ENCODE measurements around the gene RNU1-4.
"Not testable (repeated sequence)": the region's sequence is repeated elsewhere in the genome, so short reads cannot be mapped to it uniquely, and the experiment has no call there.

Gene RNU1-4

DNA sequence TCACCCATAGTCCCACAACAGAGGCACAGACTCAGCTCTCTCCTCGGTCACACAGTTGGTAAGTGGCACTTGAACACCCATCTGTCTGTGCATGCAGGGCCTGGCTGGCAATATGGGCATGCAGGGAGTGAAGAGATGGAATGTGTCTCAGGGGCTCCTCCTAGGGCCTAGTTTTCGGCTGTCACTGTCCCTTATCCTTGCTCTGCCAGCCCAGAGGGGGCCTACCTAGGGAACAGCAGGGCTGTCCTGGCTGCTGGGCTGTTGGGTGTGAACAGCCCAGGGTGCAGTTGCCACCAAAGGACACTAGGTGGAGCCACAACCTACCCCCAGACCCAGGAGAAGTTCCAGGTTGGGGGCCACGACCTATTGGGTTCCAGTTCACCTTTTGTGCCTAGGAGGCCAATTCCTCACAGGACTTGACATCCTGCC is 30.6 kb upstream of the RNU1-4 start:
- not testable (repeated sequence) for DNase-seq

DNA sequence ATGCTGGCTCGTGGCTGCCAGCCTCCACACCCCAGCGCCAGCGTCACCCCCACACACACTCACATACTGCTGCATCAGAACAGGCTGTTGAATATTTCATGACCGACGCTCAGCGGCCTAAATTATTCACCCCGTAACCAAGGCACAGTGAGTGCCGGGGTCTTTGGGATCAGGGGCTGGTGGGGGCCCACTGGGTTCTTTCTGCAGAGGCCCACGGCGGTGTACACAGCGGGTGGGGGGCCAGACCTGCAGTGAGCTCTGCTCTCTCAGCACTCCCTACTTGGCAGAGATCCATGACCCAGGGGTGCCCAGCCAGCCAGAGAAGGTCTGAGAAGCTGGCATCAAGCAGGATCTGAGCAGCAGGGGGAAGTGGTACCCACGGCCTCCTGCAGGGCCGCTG is 29.7 kb upstream of the RNU1-4 start:
- DNase-seq = peak; percentile 81 to 89

GRCh38 chr1:16712131-16712530 is 28.2 kb upstream of the RNU1-4 start:
- DNase-seq = not testable (repeated sequence)

DNA sequence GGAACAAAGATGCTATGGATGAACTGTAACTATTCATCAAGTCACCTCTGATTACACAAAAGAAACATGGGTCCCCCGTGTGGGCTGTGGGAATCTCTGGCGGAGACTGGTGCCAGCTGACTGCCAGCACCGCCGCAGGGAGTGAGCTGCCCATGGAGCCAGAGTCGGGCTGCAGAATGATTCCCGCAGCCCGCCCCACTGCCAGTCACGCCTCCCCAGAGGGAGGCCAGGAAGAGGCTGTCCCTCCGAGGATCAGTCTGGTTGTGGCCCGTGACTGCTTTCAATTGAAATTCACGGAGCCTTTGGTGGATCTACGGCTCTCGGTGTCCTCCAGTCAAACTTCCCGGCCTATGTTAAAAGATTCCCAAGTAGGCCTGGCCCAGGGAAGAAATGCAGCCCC is 27.7 kb upstream of the RNU1-4 start:
- DNase-seq = not testable (repeated sequence)

DNA sequence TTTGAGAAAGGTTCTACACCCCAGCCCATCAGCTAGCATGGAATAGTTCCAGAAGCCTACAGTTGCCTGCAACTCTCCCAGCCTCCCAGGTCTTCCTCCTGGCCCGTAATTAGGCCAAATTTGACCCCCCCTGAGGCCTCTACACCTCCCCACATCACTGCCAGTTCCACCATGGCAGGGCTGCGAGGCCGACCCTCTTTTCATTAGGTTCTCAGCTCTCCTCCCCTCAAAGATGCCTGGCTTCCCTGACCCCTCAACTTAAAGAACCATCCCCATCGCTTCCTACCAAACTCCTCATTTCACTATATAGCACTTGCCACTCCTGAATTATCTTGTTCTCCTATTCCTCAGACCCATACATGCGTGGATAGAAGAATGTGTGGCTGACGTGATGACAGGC is 27.3 kb upstream of the RNU1-4 start:
- not testable (repeated sequence) for DNase-seq

GRCh38 chr1:16713480-16713879 is 26.8 kb upstream of the RNU1-4 start:
- not testable (repeated sequence) for DNase-seq

GRCh38 chr1:16716691-16717335 is 23.5 kb upstream of the RNU1-4 start:
- no peak for DNase-seq

- DNase-seq = no peak
Measured at GRCh38 chr1:16717336-16718098, 22.8 kb upstream of the RNU1-4 start.

GRCh38 chr1:16718099-16718907 is 22.0 kb upstream of the RNU1-4 start:
- not testable (repeated sequence) for DNase-seq

DNA sequence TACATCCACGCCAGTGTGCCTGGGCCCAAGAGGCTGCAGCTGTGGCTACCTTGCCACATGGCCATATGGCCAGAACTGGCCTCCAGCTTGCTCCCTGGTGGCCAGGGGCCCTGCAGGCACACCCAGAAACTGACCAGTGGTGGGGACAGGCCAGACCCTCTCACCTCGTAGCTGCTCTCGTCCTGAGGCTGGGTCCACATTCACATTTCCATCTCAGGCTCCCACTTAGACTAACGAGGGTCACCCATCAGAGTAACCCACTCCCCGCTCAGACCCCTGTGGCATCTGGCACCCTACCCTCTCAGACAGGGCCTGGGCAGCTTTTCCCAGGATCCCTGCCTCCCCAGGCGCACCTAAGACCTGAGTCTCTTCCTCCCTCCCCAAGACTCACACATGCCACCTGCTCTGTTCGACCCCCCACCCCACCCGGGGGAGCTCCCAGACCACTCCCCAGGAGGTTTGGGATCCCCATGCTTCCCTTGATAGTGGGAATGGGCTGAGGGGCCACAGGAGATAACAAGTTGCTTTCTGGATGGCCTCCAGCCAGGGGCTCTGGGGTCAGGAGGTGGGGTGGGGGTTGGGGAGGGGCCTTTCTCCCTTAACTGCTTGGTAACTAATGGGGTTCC is 21.3 kb upstream of the RNU1-4 start:
- no peak for DNase-seq

DNA sequence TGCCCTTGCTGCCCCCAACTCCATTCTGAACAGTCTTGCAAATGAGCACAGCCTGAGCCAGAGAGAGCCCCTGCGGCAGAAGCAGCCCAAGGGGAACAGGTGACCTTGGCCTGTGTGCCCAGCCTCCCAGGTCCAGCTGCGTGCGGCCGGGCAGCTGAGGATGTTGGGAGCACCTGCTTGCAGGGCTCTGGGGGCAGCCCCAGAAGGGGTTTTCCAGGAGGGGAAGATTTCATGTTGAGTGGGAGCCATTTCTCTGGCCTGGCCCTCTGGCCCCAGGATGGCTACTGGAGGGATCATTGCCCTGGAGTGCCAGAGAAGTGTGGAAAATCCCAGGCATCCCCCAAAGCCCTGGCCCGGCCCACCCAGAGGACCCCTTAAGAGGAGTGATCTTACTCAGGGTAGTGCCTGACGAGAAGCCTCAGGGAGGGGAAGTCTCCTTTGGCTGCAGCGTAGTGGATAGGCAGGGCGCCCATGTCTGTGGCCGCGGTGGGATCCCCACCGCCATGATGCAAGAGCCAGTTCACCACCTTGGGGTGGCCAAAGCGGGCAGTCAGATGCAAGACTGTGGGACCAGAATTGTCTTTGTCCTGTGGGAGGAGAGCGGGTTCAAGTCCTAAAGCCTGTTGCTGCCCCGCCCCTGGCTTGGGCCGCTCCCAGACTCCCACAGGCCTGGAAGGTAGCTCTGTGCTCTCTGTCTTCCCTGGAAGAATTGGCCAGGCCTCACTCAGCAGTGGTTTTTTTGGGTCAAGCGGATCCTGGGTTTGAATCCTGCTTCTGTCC is 20.6 kb upstream of the RNU1-4 start:
- DNase-seq = no peak

- no peak for DNase-seq
Measured at GRCh38 chr1:16720351-16721223, 19.7 kb upstream of the RNU1-4 start.

- no peak for DNase-seq
Measured at GRCh38 chr1:16721871-16722641, 18.3 kb upstream of the RNU1-4 start.

- no peak for DNase-seq
Measured at GRCh38 chr1:16724718-16725438, 15.4 kb upstream of the RNU1-4 start.

- DNase-seq = not testable (repeated sequence)
Measured at GRCh38 chr1:16725439-16726245, 14.7 kb upstream of the RNU1-4 start.

GRCh38 chr1:16727190-16728111 is 12.9 kb upstream of the RNU1-4 start:
- DNase-seq = peak in 1 of 2 experiments; percentile 28

- DNase-seq = not testable (repeated sequence)
Measured at GRCh38 chr1:16728243-16728949, 11.9 kb upstream of the RNU1-4 start.
